Cerebellar cortex (tissue), 1 donor: Measurements from ENCODE around the gene INTS11.
A peak's percentile ranks its signal among the peaks of the same experiment; 100 is the strongest.
"Not testable (repeated sequence)": the region's sequence is repeated elsewhere in the genome, so short reads cannot be mapped to it uniquely, and the experiment has no call there.

ENCODE experiments used
- DNase-seq: peaks from one replicate; pipeline ENCODE4 v3.0.0-alpha.2; 2015; ENCODE audit warnings: low spot score

Gene INTS11

GRCh38 chr1:1324524-1325287 lies at the start of gene INTS11, which contains the start of gene CPTP:
INTS11 (minus strand) TSS chr1:1324660; CDS start chr1:1324608, 52 bp downstream.
CPTP (plus strand) TSS chr1:1324802; CDS start chr1:1326911, 2,109 bp downstream.
- DNase-seq = peak; percentile 85

DNA sequence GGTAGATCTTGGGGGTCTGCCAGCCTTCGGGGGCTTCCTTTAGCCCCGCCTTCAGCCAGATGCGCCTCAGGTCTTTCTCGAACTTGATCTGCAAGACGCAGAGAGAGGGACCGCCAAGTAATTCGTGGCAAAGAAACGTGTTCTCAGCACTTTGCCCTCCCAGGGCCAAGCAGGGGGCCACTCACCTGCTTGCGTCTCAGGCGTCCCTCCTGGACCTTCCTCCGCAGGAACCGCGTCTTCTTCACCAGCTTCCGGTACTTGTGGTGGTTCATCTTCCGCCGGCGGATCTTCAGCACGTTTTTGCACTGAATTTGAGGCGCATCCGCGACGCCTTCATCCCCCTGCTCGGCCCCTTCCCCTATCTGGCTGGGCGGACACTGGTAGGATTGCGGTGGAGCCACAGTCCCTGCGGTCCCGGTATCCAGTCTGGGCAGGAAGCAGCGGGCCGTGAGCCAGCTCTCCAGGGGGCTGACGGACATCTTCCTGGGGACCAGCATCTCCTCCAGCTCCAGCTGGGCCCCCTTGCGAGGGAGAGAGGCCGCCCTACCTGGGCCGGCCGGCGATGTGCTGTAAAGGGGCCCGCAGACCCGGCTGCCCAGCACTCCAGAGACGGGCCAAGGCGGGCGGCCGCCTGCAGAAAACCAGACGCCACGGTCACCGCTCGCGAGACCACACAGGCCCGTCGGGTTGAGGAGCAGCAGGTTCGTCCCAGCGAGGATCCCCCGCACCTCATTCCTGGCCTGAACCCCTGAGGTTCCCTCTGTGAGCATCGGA lies 49.5 kb upstream of the INTS11 start:
- DNase-seq = no peak

DNA sequence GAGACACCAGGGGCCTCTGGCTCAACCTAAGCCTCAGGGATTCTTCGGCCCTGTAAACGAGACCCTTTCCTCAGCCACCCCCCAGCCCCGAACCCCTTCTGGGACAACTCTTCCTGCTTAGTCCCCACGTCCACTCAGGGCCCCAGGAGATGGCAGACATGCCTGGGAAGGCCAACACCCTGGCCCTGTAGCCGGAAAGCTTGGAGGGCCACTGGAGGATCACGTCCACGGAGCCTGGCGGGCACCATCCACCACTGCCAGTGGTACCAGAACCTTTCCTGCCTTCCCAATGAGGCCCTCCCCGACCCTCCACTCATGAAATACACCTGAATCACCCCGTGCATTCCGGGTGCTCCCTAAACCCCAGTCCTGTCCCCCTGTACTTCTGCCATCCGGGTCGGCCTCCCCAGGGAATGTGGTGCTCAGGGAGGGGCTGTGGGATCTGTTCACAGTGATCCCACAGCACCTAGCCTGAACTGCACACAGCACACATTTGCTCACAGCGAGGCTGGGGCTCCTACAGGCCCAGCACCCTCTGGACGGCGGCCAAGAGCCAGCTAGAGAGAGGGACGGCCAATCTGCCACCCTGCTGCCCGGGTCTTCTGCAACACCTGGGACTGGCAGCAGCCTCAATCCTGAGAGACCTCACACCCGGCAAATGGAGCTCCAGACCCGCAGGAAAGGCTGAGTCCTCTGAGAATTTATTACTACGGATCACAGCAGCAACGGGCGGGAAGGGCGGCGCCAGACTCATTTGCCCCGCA lies 48.8 kb upstream of the INTS11 start:
- no peak for DNase-seq

DNA sequence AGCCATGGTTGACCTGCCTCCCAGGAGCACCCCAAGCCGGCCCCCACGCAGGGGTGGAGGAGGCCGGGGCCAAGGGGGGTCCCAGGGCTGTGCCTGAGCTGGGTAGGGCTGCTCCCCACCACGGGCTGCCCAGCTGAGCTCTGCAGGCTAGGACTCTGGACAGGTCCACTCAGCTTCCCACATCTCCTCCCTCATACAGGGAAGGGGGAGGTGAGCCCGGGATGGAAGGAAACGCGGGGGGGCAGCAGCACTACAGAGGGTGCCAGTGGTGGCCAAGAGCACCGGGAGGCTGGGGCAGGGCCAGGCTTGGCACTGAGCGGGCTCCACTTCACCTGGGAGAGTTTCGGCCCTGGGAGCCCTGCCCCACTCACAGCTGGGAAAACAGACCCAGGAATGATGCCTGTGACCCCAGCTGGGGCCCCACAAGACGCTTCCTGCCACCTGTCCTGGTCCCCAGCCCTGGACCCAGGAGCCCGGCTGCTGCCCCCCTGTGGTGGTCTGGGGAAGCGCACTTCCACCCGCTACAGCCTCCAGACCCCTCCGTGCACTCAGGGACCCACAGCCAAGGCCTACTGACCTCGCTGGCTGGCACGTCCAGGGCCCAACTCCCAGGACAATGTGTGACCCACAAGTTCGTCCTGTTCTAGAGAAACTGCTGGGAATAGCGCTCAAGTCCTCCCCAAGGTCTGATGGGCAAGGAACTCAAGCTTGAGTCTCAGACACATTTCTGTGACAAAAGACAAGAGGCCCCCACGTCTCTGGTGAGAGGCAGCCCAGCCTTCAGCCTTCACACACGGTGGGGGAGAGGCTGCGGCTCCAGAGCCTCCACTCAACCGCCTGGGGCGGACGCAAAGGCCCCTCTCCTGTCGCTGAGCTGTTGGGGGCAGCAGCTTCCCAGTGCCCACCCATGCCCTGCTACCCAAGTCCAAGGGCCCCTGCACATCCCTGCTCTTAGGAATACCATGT lies 47.6 kb upstream of the INTS11 start:
- peak; percentile 50 for DNase-seq

DNA sequence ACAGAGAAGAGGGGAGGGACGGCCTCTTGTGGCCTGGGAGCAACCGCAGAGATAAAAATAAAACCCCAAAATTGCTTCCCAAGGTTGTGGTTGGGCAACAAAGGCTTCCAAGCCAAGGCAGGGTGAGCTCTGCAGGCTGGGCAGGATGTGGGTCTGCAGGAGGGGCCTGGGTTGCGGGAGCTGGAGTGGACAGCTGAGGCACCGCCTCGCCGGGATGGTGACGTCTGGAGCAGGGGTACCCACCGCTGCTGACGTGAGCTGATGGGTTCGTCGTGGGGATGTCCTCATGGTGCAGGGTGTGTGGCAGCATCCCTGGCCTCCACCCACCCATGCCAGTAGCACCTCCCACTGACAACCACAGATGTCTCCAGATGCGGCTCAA lies 46.9 kb upstream of the INTS11 start:
- no peak for DNase-seq

DNA sequence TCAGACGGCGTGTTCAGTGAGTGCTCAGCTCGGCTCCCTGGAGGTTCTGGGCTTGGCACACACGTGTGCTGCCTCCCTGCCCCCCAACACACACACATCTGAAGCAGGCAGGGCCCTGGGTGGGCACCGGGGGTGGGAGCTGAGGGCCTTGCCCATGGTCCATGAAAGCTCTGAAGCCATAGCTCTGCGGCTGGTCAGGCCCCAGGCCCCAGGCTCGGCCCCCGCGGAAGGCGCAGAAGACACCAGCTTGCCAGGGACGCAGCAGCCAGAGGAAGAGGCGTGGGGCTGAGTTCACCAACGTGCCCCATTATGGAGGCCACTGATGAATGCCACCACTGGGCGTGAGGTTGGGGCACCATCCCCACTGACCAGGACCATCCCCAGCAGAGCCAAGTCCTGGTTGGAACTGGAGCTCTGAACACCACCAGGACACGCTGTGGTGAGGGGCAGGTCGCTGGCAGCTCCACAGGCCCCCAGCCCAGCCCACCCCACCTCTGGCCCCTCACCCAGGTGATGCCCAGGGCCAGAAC lies 46.4 kb upstream of the INTS11 start:
- DNase-seq = no peak

DNA sequence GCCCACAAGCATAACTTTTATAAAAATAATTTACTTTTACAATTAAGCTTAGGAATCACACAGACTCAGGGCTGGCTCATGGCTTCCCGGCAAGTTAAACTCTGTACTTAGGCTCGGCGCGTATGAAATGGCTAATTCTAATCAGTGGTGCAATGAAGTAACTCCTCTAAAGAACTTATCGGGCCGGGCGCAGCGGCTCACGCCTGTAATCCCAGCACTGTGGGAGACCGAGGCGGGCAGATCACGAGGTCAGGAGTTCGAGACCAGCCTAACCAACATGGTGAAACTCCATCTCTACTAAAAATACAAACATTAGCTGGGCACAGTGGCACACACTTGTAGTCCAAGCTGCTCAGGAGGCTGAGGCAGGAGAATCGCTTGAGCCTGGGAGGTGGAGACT lies 45.6 kb upstream of the INTS11 start:
- not testable (repeated sequence) for DNase-seq

GRCh38 chr1:1367315-1367714 lies 42.9 kb upstream of the INTS11 start:
- no peak for DNase-seq

DNA sequence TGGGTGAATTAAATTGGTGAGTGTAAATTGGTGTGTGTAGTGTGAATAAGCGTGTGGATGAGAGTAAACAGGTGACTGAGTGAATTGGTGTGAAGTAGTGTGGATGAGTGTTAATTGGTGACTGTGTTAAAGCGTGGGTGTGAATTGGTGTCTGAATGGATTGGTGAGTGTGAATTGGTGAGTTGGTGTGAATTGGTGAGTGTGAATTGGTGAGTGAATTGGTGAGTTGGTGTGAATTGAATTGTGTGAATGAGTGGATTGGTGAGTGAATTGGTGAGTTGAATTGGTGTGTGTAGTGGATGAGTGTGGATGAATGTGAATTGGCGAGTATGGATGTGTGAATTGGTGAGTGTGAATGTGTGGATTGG lies 42.2 kb upstream of the INTS11 start:
- DNase-seq = no peak

GRCh38 chr1:1365875-1366698 lies 41.6 kb upstream of the INTS11 start:
- DNase-seq = no peak

DNA sequence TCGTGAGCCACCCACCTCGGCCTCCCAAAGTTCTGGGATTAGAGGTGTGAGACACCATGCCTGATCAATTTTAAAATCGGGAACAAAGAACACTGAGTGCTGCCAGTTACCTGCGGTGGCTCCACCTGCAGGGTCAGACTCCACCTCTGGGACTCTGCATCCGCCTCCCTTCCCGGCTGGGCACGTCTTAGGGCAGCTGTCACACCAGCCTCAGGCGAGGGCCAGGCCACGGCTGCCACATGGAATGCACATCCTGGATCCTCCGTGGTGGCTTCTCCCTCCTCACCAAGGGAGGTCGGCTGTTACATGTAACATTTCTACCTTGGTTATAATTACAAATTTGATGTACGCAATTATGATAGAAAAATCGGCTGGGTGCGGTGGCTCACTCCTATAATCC lies 39.8 kb upstream of the INTS11 start:
- no peak for DNase-seq

- DNase-seq = no peak
These were observed 37.5 kb upstream of the INTS11 start for GRCh38 chr1:1361982-1362423.

DNA sequence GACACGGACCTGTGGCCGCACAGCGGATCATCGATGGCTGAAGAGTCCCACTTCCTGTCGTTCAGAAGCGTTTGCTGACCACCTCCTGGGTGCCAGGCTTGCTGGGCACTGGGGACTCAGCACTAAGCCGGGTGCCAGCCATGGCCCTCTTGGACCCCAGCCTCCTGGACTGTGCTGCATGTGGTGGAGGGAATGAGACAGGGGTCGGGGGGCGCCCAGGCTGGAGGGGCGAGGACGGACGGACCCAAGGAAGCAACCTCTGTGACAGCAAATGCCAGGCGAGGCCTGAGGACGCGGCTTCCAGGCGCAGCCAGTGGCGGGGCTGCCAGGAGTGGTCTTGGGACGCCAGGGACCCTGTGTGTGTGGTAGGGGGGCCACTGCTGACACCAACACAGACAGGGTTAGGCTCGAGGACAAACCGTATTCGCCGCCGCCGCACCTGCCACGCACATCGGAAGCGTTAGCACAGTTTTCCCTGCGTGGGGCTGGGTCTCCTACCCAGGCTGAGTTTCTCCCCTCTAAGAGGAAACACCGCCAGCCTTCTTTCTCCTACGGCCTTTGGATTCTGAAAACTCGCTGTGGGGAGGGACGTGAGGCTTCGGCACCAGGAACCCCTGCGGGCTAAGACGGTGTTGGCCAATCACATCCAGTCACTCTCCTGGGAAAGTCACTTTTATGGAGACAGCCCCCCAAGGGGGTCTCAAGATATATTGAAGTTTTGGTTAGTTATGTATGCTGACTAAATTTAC lies 36.9 kb upstream of the INTS11 start:
- DNase-seq = no peak

- DNase-seq = no peak
These were observed 36.2 kb upstream of the INTS11 start for GRCh38 chr1:1360506-1361169.

DNA sequence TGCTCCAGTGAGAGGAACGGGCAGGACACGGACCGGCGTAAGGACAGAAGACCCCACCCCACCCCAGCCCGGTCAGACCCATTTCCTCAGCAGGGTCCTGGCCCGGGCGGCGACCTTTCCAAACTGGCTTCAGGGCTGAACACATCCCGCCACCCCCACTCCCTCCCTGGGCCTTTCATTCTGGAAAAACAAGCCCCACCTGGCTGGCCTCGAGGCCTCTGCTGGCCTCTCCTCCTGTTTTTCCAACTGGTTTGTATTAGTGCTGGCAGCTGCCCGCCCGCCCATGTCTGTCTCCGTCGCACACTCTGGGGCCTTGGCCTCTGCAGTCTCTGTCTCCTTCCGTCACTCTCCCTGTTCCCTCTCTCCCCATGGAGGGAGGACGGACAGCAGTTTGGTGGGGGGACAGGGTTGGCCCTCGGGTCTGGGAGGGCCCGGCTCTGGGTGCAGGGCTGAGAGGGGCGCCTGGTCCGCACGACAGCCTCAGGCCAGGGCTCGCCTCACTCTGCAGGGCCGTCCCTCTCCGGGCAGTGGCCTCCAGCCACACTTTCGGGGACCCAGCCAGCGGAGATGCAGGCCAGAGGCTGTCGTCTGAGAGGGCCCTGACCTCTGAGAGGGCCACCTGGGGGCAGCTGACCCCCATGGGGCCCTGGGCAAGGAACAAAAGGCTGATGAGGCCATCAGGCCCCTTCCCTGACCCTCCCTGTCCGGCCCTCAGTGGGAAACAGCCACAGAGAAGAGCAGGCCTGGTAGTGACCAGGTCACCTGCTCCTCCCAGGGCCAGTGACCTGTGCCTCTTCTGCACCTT lies 35.4 kb upstream of the INTS11 start:
- DNase-seq = no peak

DNA sequence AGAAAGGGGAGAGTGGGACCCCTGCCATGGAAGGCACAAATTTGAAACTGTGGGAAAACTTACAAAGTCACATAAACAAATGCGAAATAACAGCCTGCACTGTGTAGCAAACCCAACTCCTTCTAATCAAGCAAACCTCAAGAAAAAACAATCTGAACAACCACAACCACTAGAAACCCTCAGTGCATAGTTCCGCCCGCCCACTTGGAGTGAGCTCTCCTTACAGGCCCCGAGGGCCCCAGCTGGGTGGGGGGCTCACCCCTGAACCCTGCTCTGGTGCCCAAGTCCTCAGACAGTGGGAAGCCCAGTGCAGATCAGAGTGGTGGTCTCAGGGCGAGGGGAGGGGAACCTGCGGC lies 34.8 kb upstream of the INTS11 start:
- DNase-seq = no peak

DNA sequence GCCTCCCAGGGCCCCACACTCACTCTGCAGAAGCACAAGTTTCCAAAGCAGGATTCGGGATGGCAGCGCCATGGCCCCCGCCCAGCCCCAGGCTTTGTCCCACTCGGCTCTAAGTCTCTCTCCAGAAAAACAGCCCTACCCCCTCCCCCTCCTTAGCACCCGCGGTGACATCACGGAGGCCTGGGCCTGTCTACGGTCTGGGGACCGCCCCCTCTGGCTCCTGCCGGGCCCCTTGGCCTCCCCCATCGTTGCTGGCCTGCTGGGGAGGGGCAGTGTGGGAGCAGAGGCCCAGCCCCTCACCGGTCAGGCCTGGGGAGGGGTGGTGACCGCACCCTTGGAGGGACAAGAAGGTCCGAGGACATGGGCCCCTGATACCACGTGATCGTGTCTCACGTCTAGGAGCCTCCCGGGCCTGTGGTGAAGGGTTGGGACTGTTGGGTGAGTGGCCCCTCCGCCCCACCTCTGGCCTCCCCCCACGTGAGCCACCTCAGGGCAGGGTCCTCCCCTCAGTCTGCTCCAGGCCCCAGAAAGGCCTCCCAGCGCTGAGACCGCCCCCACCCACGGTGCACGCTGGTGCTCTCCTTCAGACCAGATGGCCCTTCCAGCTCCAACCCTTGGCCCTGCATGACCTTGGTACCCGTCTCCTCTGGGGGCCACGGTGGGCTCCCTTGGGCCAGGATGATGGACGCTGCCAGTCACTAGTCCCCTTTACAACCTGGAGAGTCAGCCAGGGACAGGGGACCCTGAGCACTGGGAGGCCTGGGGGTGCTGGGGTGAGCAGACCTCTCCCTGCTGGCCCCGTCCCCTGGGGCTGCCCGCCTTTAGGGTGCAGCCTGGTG lies 34.2 kb upstream of the INTS11 start, which contains the start of gene MXRA8:
Gene MXRA8, minus strand, starts transcription at position 123 of the 839 bp plus-strand sequence. Its CDS starts 51 bp downstream, at position 72.
- no peak for DNase-seq
